ENCODE measurements around the gene UBL3.

DNA sequence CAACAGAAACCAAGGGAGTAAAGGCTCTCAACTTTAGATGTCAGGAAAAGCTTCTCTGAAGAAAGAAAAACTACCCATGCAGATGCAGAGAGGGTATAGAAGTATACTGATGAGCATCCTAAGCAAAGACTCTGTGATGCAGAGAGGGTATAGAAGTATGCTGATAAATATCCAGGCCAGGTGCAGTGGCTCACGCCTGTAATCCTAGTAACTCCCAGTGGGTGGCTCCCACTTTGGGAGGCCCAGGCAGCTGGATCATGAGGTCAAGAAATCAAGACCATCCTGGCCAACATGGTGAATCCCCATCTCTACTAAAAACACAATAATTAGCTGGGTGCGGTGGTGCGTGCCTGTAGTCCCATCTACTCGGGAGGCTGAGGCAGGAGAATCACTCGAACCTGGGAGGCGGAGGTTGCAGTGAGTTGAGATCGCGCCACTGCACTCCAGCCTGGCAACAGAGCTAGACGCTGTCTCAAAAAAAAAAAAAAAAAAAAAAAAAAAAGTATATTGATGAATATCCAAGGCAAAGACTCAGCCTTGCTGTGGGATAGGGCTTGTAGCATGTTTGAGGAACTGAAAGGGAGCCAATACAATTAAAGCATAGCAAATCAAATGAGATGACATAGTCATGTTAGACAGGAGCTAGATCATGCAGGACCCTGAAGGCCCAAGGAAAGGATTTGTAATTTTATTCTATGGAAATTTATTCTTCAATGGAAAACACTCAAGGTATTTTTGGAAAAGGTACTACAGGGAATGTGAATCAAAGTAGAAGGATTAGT, 14.9 kb downstream of the UBL3 start:
- TF ChIP-seq, protein P1, sequence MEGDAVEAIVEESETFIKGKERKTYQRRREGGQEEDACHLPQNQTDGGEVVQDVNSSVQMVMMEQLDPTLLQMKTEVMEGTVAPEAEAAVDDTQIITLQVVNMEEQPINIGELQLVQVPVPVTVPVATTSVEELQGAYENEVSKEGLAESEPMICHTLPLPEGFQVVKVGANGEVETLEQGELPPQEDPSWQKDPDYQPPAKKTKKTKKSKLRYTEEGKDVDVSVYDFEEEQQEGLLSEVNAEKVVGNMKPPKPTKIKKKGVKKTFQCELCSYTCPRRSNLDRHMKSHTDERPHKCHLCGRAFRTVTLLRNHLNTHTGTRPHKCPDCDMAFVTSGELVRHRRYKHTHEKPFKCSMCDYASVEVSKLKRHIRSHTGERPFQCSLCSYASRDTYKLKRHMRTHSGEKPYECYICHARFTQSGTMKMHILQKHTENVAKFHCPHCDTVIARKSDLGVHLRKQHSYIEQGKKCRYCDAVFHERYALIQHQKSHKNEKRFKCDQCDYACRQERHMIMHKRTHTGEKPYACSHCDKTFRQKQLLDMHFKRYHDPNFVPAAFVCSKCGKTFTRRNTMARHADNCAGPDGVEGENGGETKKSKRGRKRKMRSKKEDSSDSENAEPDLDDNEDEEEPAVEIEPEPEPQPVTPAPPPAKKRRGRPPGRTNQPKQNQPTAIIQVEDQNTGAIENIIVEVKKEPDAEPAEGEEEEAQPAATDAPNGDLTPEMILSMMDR (IDR thresholded peaks at IDR 0.05): no peak
- TF ChIP-seq EZH2 (IDR thresholded peaks at IDR 0.05) (no peak), EZH2phosphoT487 (IDR thresholded peaks at IDR 0.05) (no peak)

All from neural progenitor cell (in vitro differentiated cells).